OCI-LY7 (cell line): ENCODE results near the gene CHST13.

Source experiments
- EZH2phosphoT487 ChIP-seq: fragments of 200-600 bp; sonication (generic); IDR thresholded peaks from 2 replicates; pipeline ENCODE4 v1.6.1; 2018; ENCODE audit warnings: low read depth, borderline replicate concordance, mild to moderate bottlenecking, mixed run types, antibody characterized with exemption, low read length, moderate library complexity, mixed read lengths
- TF ChIP-seq, protein P1 (sequence below): fragments of 200-600 bp; sonication (generic); conservative IDR thresholded peaks from 2 replicates; pipeline ENCODE4 v1.5.1; 2014; ENCODE audit warnings: mild to moderate bottlenecking, antibody characterized with exemption, low read length, moderate library complexity, mixed read lengths

DNA sequence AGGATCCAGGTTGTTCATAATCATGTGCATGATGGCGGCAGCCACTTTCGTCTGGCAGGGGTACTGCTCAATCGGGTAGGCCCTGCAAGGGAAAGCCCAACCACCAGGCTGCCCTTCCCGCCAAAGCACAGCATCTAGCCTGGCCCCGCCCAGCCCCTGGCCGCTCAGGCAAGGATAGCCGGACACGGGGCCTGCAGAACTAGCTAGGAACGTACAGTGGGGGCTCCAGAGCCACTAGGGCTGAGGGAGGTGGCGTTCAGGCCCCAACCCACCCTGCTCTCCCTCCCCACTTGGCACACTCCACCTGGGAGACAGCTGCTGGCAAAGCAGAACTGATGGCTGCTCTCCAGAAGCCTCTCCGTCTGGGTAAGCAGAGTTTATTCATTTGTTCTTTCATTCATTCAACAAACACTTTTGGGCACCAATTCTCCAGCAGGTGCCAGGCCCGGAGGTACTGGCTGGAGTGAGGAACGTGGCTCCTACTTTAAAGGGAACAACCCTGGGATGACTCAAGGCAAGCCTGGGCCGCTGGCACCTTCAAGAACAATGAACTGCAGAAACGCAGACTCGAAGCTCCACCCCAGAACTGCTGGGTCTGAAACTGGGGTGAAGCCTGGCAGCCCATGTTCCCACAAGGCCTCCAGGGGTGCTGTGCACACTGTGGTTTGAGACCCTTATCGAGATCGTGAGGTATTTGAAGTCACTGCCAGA lies 14.2 kb upstream of the CHST13 start:
- TF ChIP-seq EZH2phosphoT487: no peak
- TF ChIP-seq, protein P1, sequence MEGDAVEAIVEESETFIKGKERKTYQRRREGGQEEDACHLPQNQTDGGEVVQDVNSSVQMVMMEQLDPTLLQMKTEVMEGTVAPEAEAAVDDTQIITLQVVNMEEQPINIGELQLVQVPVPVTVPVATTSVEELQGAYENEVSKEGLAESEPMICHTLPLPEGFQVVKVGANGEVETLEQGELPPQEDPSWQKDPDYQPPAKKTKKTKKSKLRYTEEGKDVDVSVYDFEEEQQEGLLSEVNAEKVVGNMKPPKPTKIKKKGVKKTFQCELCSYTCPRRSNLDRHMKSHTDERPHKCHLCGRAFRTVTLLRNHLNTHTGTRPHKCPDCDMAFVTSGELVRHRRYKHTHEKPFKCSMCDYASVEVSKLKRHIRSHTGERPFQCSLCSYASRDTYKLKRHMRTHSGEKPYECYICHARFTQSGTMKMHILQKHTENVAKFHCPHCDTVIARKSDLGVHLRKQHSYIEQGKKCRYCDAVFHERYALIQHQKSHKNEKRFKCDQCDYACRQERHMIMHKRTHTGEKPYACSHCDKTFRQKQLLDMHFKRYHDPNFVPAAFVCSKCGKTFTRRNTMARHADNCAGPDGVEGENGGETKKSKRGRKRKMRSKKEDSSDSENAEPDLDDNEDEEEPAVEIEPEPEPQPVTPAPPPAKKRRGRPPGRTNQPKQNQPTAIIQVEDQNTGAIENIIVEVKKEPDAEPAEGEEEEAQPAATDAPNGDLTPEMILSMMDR: no peak
